GM23338 (cell line): ENCODE measurements around the gene PPFIA4. TPM values are rescaled to one million over a fixed set of nuclear protein-coding genes. Genes with fewer than 3 reads are reported as not detected.

ENCODE experiments used
- ATAC-seq: fragments of 200-7000 bp; cut with Tn5 transposase; 3 replicates; pipeline ENCODE4 v1.9.1; 2020
- DNase-seq: peaks from one replicate; pipeline ENCODE4 v3.0.0-alpha.2; 2015; ENCODE audit warnings: low spot score
- H2AFZ ChIP-seq: fragments of 200-600 bp; sonication (generic); 2 replicates; pipeline ENCODE4 v1.8.0; 2016; ENCODE audit warnings: antibody characterized with exemption, mild to moderate bottlenecking, moderate library complexity
- H3F3A ChIP-seq: fragments of 200-600 bp; sonication (generic); replicated peaks from 2 replicates; pipeline ENCODE4 v1.8.0; 2017; ENCODE audit warnings: antibody characterized with exemption, mixed run types, low read depth
- H3K27ac ChIP-seq: fragments of 200-600 bp; sonication (generic); 2 replicates; pipeline ENCODE4 v1.6.1; 2016; ENCODE audit warnings: low read depth
- H3K27me3 ChIP-seq: fragments of 200-600 bp; sonication (generic); 2 replicates; pipeline ENCODE4 v1.8.0; 2016; ENCODE audit warnings: mild to moderate bottlenecking, mixed run types, moderate library complexity; ENCODE audit not compliant: insufficient read depth
- H3K36me3 ChIP-seq: fragments of 200-600 bp; sonication (generic); 2 replicates; pipeline ENCODE4 v1.8.0; 2016; ENCODE audit warnings: mild to moderate bottlenecking; ENCODE audit not compliant: insufficient read depth
- H3K4me1 ChIP-seq: fragments of 200-600 bp; sonication (generic); 2 replicates; pipeline ENCODE4 v1.8.0; 2016; ENCODE audit warnings: mild to moderate bottlenecking, moderate library complexity; ENCODE audit not compliant: insufficient read depth
- H3K4me2 ChIP-seq: fragments of 200-600 bp; sonication (generic); 2 replicates; pipeline ENCODE4 v1.7.1; 2017; ENCODE audit warnings: mixed run types
- H3K4me3 ChIP-seq: fragments of 200-600 bp; sonication (generic); 2 replicates; pipeline ENCODE4 v1.6.1; 2016; ENCODE audit warnings: mixed run types
- H3K79me2 ChIP-seq: fragments of 200-600 bp; sonication (generic); replicated peaks from 2 replicates; pipeline ENCODE4 v1.8.0; 2017; ENCODE audit warnings: mild to moderate bottlenecking; ENCODE audit not compliant: insufficient read depth
- H3K9me2 ChIP-seq: fragments of 200-600 bp; sonication (generic); 2 replicates; pipeline ENCODE4 v1.8.0; 2017; ENCODE audit not compliant: insufficient read depth
- H4K20me1 ChIP-seq: fragments of 200-600 bp; sonication (generic); replicated peaks from 2 replicates; pipeline ENCODE4 v1.8.0; 2017; ENCODE audit warnings: mild to moderate bottlenecking; ENCODE audit not compliant: insufficient read depth
- H3K27ac Mint-ChIP-seq: 2 replicates; pipeline ENCODE4 v1.8.0; 2020; ENCODE audit warnings: inconsistent platforms, mild to moderate bottlenecking, moderate library complexity, mixed read lengths
- H3K27me3 Mint-ChIP-seq: 3 replicates; pipeline ENCODE4 v1.8.0; 2022; ENCODE audit warnings: low read depth, mild to moderate bottlenecking, moderate library complexity, mixed read lengths, inconsistent platforms; ENCODE audit not compliant: insufficient read depth, poor library complexity
- H3K36me3 Mint-ChIP-seq: 3 replicates; pipeline ENCODE4 v1.8.0; 2021; ENCODE audit warnings: low read depth, mild to moderate bottlenecking, inconsistent platforms, moderate library complexity, mixed read lengths
- H3K4me1 Mint-ChIP-seq: 3 replicates; pipeline ENCODE4 v1.8.0; 2020; ENCODE audit warnings: mild to moderate bottlenecking, inconsistent platforms, mixed read lengths
- H3K4me3 Mint-ChIP-seq: 3 replicates; pipeline ENCODE4 v1.8.0; 2021; ENCODE audit warnings: moderate library complexity, mild to moderate bottlenecking, inconsistent platforms, mixed read lengths
- H3K9me3 Mint-ChIP-seq: 3 replicates; pipeline ENCODE4 v1.8.0; 2020; ENCODE audit warnings: moderate library complexity, mild to moderate bottlenecking, inconsistent platforms, mixed read lengths
- JUNB ChIP-seq: IDR thresholded peaks from one replicate; pipeline ENCODE4 v1.6.1; 2016; ENCODE audit warnings: antibody characterized with exemption; ENCODE audit not compliant: unreplicated experiment
- POLR2AphosphoS5 ChIP-seq: IDR thresholded peaks from 2 replicates; pipeline ENCODE4 v1.6.1; 2016; ENCODE audit warnings: antibody characterized with exemption, low read depth
- ZNF114 ChIP-seq: fragments of 250-450 bp; sonication (Bioruptor Pico); IDR thresholded peaks from 2 replicates; pipeline ENCODE4 v1.5.0; 2020; ENCODE audit warnings: mild to moderate bottlenecking, moderate library complexity
- ZNF331 ChIP-seq: fragments of 250-450 bp; sonication (Bioruptor Pico); IDR thresholded peaks from 2 replicates; pipeline ENCODE4 v1.5.0; 2020; ENCODE audit warnings: low read depth, mild to moderate bottlenecking, moderate library complexity
- polyA plus RNA-seq: library from polyadenylated mRNA; unstranded; fragments of >200 nt; fragmentation: Nextera tagmentation; extraction: Ambion mirVana; gene quantifications from 2 replicates; pipeline ENCODE4 v1.2.1, GENCODE V29; 2016
- total RNA-seq: library from RNA; depleted of rRNA; stranded (reverse); fragments of >200 nt; shearing (Covaris generic); gene quantifications from 2 replicates; pipeline ENCODE4 v1.2.3, GENCODE V29; 2014
- TF ChIP-seq, protein P1 (sequence below): fragments of 250-450 bp; sonication (Bioruptor Pico); IDR thresholded peaks from 2 replicates; pipeline ENCODE4 v1.5.0; 2020; ENCODE audit warnings: mild to moderate bottlenecking, moderate library complexity

PPFIA4 gene
- total and polyA plus RNA-seq, 2 experiments from 2014 or later = 1.3 to 7.6 TPM

DNA sequence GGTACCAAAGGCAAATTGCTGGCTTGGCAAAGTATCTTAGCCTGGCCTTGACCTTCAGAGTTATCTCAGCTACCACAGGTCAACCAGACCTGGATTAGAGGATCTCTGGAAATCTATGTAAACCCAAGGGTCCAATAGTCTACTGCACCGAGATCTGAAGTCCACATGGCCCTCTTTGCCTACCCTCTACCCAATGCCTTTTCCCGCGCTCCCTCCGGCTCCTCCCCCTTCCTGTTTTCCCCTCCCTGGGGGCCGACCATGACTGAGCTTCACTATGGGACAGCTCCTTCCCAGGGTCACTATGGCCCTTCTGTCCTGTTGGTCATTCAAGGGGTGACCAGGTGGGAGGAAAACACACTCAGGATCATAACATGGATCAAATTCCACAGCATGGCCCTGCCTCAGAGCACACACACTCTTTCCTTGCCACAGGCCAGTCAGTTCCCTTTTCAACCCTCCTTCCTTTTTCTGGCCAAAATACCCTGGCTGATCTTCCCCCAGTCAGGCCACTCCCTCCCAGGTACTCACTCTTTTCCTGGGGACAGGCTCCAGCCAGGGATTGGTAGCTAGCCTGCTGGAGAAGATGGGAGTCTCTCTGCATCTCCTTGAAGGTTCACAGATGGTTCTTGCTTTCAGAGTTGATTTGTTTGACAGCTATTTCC is 38.2 kb upstream of the PPFIA4 start (continued):
- TF ChIP-seq, protein P1, sequence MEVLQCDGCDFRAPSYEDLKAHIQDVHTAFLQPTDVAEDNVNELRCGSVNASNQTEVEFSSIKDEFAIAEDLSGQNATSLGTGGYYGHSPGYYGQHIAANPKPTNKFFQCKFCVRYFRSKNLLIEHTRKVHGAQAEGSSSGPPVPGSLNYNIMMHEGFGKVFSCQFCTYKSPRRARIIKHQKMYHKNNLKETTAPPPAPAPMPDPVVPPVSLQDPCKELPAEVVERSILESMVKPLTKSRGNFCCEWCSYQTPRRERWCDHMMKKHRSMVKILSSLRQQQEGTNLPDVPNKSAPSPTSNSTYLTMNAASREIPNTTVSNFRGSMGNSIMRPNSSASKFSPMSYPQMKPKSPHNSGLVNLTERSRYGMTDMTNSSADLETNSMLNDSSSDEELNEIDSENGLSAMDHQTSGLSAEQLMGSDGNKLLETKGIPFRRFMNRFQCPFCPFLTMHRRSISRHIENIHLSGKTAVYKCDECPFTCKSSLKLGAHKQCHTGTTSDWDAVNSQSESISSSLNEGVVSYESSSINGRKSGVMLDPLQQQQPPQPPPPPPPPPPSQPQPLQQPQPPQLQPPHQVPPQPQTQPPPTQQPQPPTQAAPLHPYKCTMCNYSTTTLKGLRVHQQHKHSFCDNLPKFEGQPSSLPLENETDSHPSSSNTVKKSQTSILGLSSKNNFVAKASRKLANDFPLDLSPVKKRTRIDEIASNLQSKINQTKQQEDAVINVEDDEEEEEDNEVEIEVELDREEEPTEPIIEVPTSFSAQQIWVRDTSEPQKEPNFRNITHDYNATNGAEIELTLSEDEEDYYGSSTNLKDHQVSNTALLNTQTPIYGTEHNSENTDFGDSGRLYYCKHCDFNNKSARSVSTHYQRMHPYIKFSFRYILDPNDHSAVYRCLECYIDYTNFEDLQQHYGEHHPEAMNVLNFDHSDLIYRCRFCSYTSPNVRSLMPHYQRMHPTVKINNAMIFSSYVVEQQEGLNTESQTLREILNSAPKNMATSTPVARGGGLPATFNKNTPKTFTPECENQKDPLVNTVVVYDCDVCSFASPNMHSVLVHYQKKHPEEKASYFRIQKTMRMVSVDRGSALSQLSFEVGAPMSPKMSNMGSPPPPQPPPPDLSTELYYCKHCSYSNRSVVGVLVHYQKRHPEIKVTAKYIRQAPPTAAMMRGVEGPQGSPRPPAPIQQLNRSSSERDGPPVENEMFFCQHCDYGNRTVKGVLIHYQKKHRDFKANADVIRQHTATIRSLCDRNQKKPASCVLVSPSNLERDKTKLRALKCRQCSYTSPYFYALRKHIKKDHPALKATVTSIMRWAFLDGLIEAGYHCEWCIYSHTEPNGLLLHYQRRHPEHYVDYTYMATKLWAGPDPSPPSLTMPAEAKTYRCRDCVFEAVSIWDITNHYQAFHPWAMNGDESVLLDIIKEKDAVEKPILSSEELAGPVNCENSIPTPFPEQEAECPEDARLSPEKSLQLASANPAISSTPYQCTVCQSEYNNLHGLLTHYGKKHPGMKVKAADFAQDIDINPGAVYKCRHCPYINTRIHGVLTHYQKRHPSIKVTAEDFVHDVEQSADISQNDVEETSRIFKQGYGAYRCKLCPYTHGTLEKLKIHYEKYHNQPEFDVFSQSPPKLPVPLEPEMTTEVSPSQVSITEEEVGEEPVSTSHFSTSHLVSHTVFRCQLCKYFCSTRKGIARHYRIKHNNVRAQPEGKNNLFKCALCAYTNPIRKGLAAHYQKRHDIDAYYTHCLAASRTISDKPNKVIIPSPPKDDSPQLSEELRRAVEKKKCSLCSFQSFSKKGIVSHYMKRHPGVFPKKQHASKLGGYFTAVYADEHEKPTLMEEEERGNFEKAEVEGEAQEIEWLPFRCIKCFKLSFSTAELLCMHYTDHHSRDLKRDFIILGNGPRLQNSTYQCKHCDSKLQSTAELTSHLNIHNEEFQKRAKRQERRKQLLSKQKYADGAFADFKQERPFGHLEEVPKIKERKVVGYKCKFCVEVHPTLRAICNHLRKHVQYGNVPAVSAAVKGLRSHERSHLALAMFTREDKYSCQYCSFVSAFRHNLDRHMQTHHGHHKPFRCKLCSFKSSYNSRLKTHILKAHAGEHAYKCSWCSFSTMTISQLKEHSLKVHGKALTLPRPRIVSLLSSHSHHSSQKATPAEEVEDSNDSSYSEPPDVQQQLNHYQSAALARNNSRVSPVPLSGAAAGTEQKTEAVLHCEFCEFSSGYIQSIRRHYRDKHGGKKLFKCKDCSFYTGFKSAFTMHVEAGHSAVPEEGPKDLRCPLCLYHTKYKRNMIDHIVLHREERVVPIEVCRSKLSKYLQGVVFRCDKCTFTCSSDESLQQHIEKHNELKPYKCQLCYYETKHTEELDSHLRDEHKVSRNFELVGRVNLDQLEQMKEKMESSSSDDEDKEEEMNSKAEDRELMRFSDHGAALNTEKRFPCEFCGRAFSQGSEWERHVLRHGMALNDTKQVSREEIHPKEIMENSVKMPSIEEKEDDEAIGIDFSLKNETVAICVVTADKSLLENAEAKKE (CRISPR knock-in tag) = no peak
- TF ChIP-seq ZNF331 (CRISPR knock-in tag) (no peak), JUNB (no peak), ZNF114 (no peak), POLR2AphosphoS5 (no peak)

DNA sequence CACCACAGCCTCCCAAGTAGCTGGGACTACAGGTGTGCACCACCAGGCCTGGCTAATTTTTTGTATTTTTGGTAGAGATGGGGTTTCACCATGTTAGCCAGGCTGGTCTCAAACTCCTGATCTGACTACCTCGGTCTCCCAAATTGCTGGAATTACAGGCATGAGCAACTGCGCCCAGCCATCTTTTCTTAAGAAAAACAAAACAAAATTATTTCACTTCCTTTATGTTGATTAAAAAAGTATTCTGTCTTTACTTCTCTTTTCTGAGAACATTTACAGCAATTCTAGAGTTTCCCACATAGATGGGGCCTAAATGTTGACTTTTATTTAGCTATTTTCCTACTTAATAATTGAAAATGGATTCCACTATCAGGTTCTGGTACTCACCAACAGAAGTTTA is 36.4 kb upstream of the PPFIA4 start:
- no peak overlapping the region for H3K27ac ChIP-seq
- H4K20me1 ChIP-seq = no peaks in the 10 kb centered on the region
- no peak for ATAC-seq
- no peak overlapping the region for H3K4me3 ChIP-seq
- no peak overlapping the region for H2AFZ ChIP-seq
- no peak overlapping the region for H3K4me2 ChIP-seq
- H3F3A ChIP-seq = no peaks in the 10 kb centered on the region
- Mint-ChIP-seq H3K4me1 (peaks cover 5% of the 10 kb centered on the region; the same call in 2 of the 3 replicates), H3K27me3 (no peaks in the 10 kb centered on the region), H3K36me3 (no peaks in the 10 kb centered on the region), H3K9me3 (no peaks in the 10 kb centered on the region; the same call in 2 of the 3 replicates), H3K27ac (no peak overlapping the region), H3K4me3 (no peak overlapping the region)
- DNase-seq = no peak
- H3K27me3 ChIP-seq = no peaks in the 10 kb centered on the region
- H3K9me2 ChIP-seq = 0 out of 2 replicates have a peak, but pooled peaks cover 4% of the 10 kb centered on the region
- H3K79me2 ChIP-seq = no peaks in the 10 kb centered on the region
- no peaks in the 10 kb centered on the region for H3K4me1 ChIP-seq
- H3K36me3 ChIP-seq = no peaks in the 10 kb centered on the region
- TF ChIP-seq, protein P1 (CRISPR knock-in tag) = no peak
